ENCODE measurements around the gene LMNA.
"Not testable (repeated sequence)": the region's sequence is repeated elsewhere in the genome, so short reads cannot be mapped to it uniquely, and the experiment has no call there.

Gene LMNA

GRCh38 chr1:156162430-156163037 lies 48.0 kb downstream of the LMNA start:
- no peak for DNase-seq (ENCODE audit: low read depth, low spot score)

- no peak for DNase-seq (ENCODE audit: low read depth, low spot score)
Measured at GRCh38 chr1:156163712-156164111, 49.2 kb downstream of the LMNA start.

GRCh38 chr1:156164125-156164831 lies 49.8 kb downstream of the LMNA start:
- no peak for DNase-seq (ENCODE audit: low read depth, low spot score)

GRCh38 chr1:156165083-156165482 lies 50.6 kb downstream of the LMNA start:
- no peak for DNase-seq (ENCODE audit: low read depth, low spot score)

- DNase-seq (ENCODE audit: low read depth, low spot score), result no peak
Measured at GRCh38 chr1:156167536-156167935, 53.0 kb downstream of the LMNA start.

GRCh38 chr1:156172696-156173470 lies 58.4 kb downstream of the LMNA start:
- DNase-seq (ENCODE audit: low read depth, low spot score), result no peak

- no peak for DNase-seq (ENCODE audit: low read depth, low spot score)
Measured at GRCh38 chr1:156176610-156177210, 62.2 kb downstream of the LMNA start.

- DNase-seq (ENCODE audit: low read depth, low spot score), result no peak
Measured at GRCh38 chr1:156177919-156178654, 63.6 kb downstream of the LMNA start.

GRCh38 chr1:156180471-156180870 lies 66.0 kb downstream of the LMNA start:
- DNase-seq (ENCODE audit: low read depth, low spot score), result no peak

- not testable (repeated sequence) for DNase-seq (ENCODE audit: low read depth, low spot score)
Measured at GRCh38 chr1:156181391-156181924, 66.9 kb downstream of the LMNA start.

GRCh38 chr1:156182010-156182779 lies 67.7 kb downstream of the LMNA start:
- not testable (repeated sequence) for DNase-seq (ENCODE audit: low read depth, low spot score)

- not testable (repeated sequence) for DNase-seq (ENCODE audit: low read depth, low spot score)
Measured at GRCh38 chr1:156186347-156187177, 72.1 kb downstream of the LMNA start.
